B cell (primary cell): Measurements from ENCODE around the gene BTG3. TPM values are rescaled to one million over a fixed set of nuclear protein-coding genes. Genes with fewer than 3 reads are reported as not detected.

Source experiments
- ATAC-seq: fragments of 200-7000 bp; cut with Tn5 transposase; one replicate; pipeline ENCODE4 v1.10.0; 2021; ENCODE audit warnings: low read depth, mild to moderate bottlenecking, moderate number of reproducible peaks, moderate library complexity
- CTCF ChIA-PET: fragments of 350-600 bp; sonication (Branson Sonifier 250); formaldehyde crosslinking; loops from one replicate; lab custom pipeline; 2021; ENCODE audit warnings: antibody characterized with exemption, inconsistent platforms; lab: Charles Lee
- POLR2A ChIA-PET: fragments of 350-600 bp; sonication (Branson Sonifier 250); formaldehyde crosslinking; loops from one replicate; lab custom pipeline; 2021; ENCODE audit warnings: antibody characterized with exemption; lab: Charles Lee
- DNase-seq: peaks from one replicate; pipeline ENCODE4 v3.0.0; 2013
- H2AFZ ChIP-seq: 2 replicates; pipeline ENCODE4 v1.6.1; 2012; ENCODE audit warnings: mild to moderate bottlenecking, low read depth, low read length; ENCODE audit not compliant: insufficient read depth, poor library complexity, severe bottlenecking
- H3K27ac ChIP-seq, 2 donors: 1 replicate in 1 of 2; 2 replicates in 1 of 2; pipeline ENCODE4 v1.5.1; 2012 to 2013; ENCODE audit warnings: low read length in 2 of 2, mild to moderate bottlenecking in 2 of 2, moderate library complexity in 1 of 2
- H3K27me3 ChIP-seq, 4 experiments: fragments of 200-600 bp in 1 of 4; sonication (generic) in 1 of 4; replicated peaks in 1 of 4; 1 replicate in 2 of 4; 2 replicates in 2 of 4; pipeline versions ENCODE4 v1.6.1 to v1.7.0; 2013 to 2016; ENCODE audit warnings: low read length in 3 of 4, mild to moderate bottlenecking in 2 of 4, mixed read lengths in 1 of 4, moderate library complexity in 1 of 4; ENCODE audit not compliant: insufficient read depth in 4 of 4, control insufficient read depth in 3 of 4; ENCODE audit errors: control extremely low read depth in 1 of 4
- H3K36me3 ChIP-seq, 2 experiments: replicated peaks in 1 of 2; 1 replicate in 1 of 2; 2 replicates in 1 of 2; pipeline versions ENCODE4 v1.6.1 to v1.7.1; 2013; ENCODE audit warnings: low read length in 1 of 2; ENCODE audit not compliant: insufficient read depth in 2 of 2, control insufficient read depth in 1 of 2; ENCODE audit errors: control extremely low read depth in 1 of 2, extremely low read depth in 1 of 2
- H3K4me1 ChIP-seq, 2 donors: fragments of 200-600 bp in 1 of 2; sonication (generic) in 1 of 2; 1 replicate in 1 of 2; 2 replicates in 1 of 2; pipeline versions ENCODE4 v1.5.1 to v1.6.1; 2013 to 2017; ENCODE audit warnings: low read length in 2 of 2; ENCODE audit not compliant: control insufficient read depth in 2 of 2, insufficient read depth in 2 of 2
- H3K4me2 ChIP-seq: replicated peaks from 2 replicates; pipeline ENCODE3; 2012; ENCODE audit warnings: mild to moderate bottlenecking, low read depth, low read length; ENCODE audit not compliant: poor library complexity, severe bottlenecking
- H3K4me3 ChIP-seq, 5 experiments: fragments of 200-600 bp in 1 of 5; sonication (generic) in 1 of 5; 1 replicate in 3 of 5; 2 replicates in 2 of 5; pipeline versions ENCODE4 v1.5.1 to v1.7.0; 2011 to 2016; ENCODE audit warnings: low read length in 4 of 5, mild to moderate bottlenecking in 4 of 5, low read depth in 2 of 5, control low read depth in 1 of 5, moderate library complexity in 1 of 5; ENCODE audit not compliant: insufficient read depth in 1 of 5; ENCODE audit errors: control extremely low read depth in 1 of 5, extremely low read depth in 1 of 5
- H3K79me2 ChIP-seq: fragments of 200-600 bp; sonication (generic); one replicate; pipeline ENCODE4 v1.6.0; 2016; ENCODE audit warnings: low read length; ENCODE audit not compliant: control insufficient read depth, insufficient read depth
- H3K9ac ChIP-seq: fragments of 200-600 bp; sonication (generic); 2 replicates; pipeline ENCODE4 v1.6.1; 2017; ENCODE audit warnings: mild to moderate bottlenecking, low read length, moderate library complexity
- H3K9me3 ChIP-seq, 3 donors: one replicate each; pipeline versions ENCODE4 v1.6.1 to v1.7.1; 2013; ENCODE audit warnings: low read length in 2 of 3; ENCODE audit not compliant: control insufficient read depth in 2 of 3, insufficient read depth in 1 of 3; ENCODE audit errors: control extremely low read depth in 1 of 3
- H4K20me1 ChIP-seq: 2 replicates; pipeline ENCODE4 v1.6.0; 2012; ENCODE audit warnings: mild to moderate bottlenecking, low read length; ENCODE audit not compliant: insufficient read depth, control insufficient read depth, poor library complexity, severe bottlenecking
- H3K27ac Mint-ChIP-seq: one replicate; pipeline ENCODE4 v1.8.0; 2021; ENCODE audit warnings: mixed read lengths
- H3K27me3 Mint-ChIP-seq: one replicate; pipeline ENCODE4 v1.8.0; 2021; ENCODE audit warnings: mixed read lengths
- H3K4me1 Mint-ChIP-seq: one replicate; pipeline ENCODE4 v1.8.0; 2021; ENCODE audit warnings: mixed read lengths
- H3K4me3 Mint-ChIP-seq: one replicate; pipeline ENCODE4 v1.8.0; 2021; ENCODE audit warnings: mixed read lengths
- H3K9me3 Mint-ChIP-seq: one replicate; pipeline ENCODE4 v1.8.0; 2022; ENCODE audit warnings: mixed read lengths; ENCODE audit not compliant: insufficient read depth
- EZH2 ChIP-seq: IDR thresholded peaks from 2 replicates; pipeline ENCODE4 v1.6.1; 2012; ENCODE audit warnings: borderline replicate concordance, low read depth, mild to moderate bottlenecking, moderate library complexity, low read length; ENCODE audit not compliant: insufficient read depth, poor library complexity, severe bottlenecking
- WGBS: methylation state at CpG from one replicate; pipeline ENCODE4 v1.1.5; 2013; ENCODE audit warnings: missing lambda C conversion rate; ENCODE audit not compliant: insufficient coverage; 5-methylcytosine and 5-hydroxymethylcytosine counted together
- intact Hi-C: fragments of 100-400 bp; cut with micrococcal nuclease; formaldehyde crosslinking; loops from one replicate; pipeline ENCODE4 v1.10.0; 2022
- polyA plus RNA-seq: library from polyadenylated mRNA; depleted of rRNA; stranded (reverse); fragments of >200 nt; gene quantifications from 2 replicates; pipeline ENCODE4 v1.2.3, GENCODE V29; 2012
- total RNA-seq, 2 donors: library from RNA; stranded (reverse); fragments of 120-200 nt in 1 of 2; gene quantifications; 1 replicate in 1 of 2; 2 replicates in 1 of 2; pipeline versions ENCODE4 v1.2.3 to v1.2.4, GENCODE V29; 2013 to 2022
- TF ChIP-seq, protein P1 (sequence below): fragments of 200-600 bp; IDR thresholded peaks from one replicate; pipeline ENCODE4 v1.8.0; 2022; ENCODE audit warnings: antibody characterized with exemption, mild to moderate bottlenecking

The BTG3 gene
- total and polyA plus RNA-seq, 2 donors (not counting 1 experiment from before 2014, with no cell fraction given), result 11.8 to 14.9 TPM

DNA sequence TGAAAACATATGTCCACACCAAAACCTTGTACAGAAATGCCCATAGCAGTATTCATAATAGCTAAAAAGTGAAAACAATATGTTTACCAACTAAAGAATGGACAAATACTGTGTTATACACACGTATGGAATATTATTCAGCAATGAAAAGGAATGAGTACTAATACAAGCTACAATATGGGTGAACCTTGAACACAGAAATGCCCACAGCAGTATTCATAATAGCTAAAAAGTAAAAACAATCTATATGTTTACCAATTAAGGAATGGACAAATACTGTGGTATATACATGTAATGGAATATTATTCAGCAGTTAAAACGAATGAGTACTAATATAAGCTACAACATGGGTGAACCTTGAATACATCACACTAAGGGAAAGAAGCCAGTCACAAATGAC, 3.0 kb downstream of the BTG3 start:
- peaks cover 21% of the 10 kb centered on the region for H3K79me2 ChIP-seq
- H3K27ac ChIP-seq, result no peak overlapping the region
- TF ChIP-seq, protein P1, sequence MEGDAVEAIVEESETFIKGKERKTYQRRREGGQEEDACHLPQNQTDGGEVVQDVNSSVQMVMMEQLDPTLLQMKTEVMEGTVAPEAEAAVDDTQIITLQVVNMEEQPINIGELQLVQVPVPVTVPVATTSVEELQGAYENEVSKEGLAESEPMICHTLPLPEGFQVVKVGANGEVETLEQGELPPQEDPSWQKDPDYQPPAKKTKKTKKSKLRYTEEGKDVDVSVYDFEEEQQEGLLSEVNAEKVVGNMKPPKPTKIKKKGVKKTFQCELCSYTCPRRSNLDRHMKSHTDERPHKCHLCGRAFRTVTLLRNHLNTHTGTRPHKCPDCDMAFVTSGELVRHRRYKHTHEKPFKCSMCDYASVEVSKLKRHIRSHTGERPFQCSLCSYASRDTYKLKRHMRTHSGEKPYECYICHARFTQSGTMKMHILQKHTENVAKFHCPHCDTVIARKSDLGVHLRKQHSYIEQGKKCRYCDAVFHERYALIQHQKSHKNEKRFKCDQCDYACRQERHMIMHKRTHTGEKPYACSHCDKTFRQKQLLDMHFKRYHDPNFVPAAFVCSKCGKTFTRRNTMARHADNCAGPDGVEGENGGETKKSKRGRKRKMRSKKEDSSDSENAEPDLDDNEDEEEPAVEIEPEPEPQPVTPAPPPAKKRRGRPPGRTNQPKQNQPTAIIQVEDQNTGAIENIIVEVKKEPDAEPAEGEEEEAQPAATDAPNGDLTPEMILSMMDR, result no peak
- TF ChIP-seq EZH2, result no peak
- H3K9ac ChIP-seq, result no peak overlapping the region
- peaks cover 8 to 10% of the 10 kb centered on the region in 2 donors for H3K4me1 ChIP-seq
- H3K4me2 ChIP-seq, result no peak overlapping the region
- peaks cover 18% of the 10 kb centered on the region for H3K4me1 Mint-ChIP-seq
- no peak overlapping the region for H2AFZ ChIP-seq
- ATAC-seq, result no peak
- H3K4me3 ChIP-seq, result no peak overlapping the region
- no peak for DNase-seq
- peaks cover under 1 to 3% of the 10 kb centered on the region in 2 experiments for H3K36me3 ChIP-seq
- no CpG with 5 or more reads among the region's 2 CpGs for WGBS
- intact Hi-C loops, result loop anchor here (2.0 kb wide), 1 partner anchor 97 kb away; the partner anchor contains the start of gene CXADR
- ChIA-PET CTCF (interaction anchor here (1.0 kb wide), 1 partner anchor 315 kb away, joined by 3 read pairs; no protein-coding TSS in a partner anchor), POLR2A (no interaction called here)
- H4K20me1 ChIP-seq, result no peaks in the 10 kb centered on the region
- H3K4me3 Mint-ChIP-seq, result no peak overlapping the region
- no peaks in the 10 kb centered on the region for H3K27me3 Mint-ChIP-seq
- H3K9me3 Mint-ChIP-seq, result no peaks in the 10 kb centered on the region
- no peak overlapping the region for H3K27ac Mint-ChIP-seq
- H3K27me3 ChIP-seq, result no peaks in the 10 kb centered on the region
- peaks cover 0 to 2% (median 0%) of the 10 kb centered on the region in 3 donors for H3K9me3 ChIP-seq

DNA sequence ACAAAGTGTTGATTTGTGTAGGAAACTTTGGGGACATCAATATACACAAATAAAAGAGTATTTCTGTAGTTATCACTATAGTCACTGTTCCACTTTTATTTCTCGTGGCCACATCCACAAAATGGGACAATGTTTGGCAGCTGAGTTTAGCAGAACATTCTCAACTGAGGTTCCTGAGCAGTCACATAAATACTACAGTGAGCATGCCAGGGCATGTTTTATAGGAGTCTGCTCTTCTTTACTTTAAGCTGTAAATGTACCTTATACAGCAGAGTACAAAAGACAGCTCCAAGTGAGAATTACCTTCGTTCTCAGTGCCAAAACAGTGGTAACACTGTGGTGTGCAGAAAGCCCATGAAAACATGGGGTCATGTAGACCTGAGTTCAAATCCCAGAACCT, 5.0 kb downstream of the BTG3 start:
- Histone ChIP-seq H3K27me3 (no peaks in the 10 kb centered on the region), H3K4me3 (no peak overlapping the region), H3K4me2 (no peak overlapping the region), H3K4me1 (peaks cover 6 to 8% of the 10 kb centered on the region in 2 donors), H3K79me2 (peaks cover 21% of the 10 kb centered on the region), H3K9me3 (peaks cover 0 to 2% (median 0%) of the 10 kb centered on the region in 3 donors), H3K27ac (no peak overlapping the region), H3K9ac (no peak overlapping the region), H2AFZ (no peak overlapping the region), H4K20me1 (no peaks in the 10 kb centered on the region), H3K36me3 (peaks cover 12 to 15% of the 10 kb centered on the region in 2 experiments)
- TF ChIP-seq EZH2, result no peak
- TF ChIP-seq, protein P1, result no peak
- CTCF ChIA-PET, result no interaction called here
- POLR2A ChIA-PET, result no interaction called here
- peaks cover 14% of the 10 kb centered on the region for H3K4me1 Mint-ChIP-seq
- H3K9me3 Mint-ChIP-seq, result no peaks in the 10 kb centered on the region
- intact Hi-C loops, result loop anchor here (1.0 kb wide), 1 partner anchor 19 kb away; no protein-coding TSS in a partner anchor
- DNase-seq, result no peak
- H3K27me3 Mint-ChIP-seq, result no peaks in the 10 kb centered on the region
- H3K4me3 Mint-ChIP-seq, result no peak overlapping the region
- H3K27ac Mint-ChIP-seq, result no peak overlapping the region
- 100% methylated on average over 1 of the region's 2 CpGs for WGBS
- ATAC-seq, result no peak
